NCI-H524 (cell line): Measurements from ENCODE around the gene CDH4.

Experiments used
- DNase-seq, 2 experiments: peaks; one replicate each; lab custom pipeline; 2025; lab: John Stamatoyannopoulos, UW

CDH4 gene

GRCh38 chr20:61605862-61606557 lies 353.9 kb downstream of the CDH4 start:
- no peak for DNase-seq

DNA sequence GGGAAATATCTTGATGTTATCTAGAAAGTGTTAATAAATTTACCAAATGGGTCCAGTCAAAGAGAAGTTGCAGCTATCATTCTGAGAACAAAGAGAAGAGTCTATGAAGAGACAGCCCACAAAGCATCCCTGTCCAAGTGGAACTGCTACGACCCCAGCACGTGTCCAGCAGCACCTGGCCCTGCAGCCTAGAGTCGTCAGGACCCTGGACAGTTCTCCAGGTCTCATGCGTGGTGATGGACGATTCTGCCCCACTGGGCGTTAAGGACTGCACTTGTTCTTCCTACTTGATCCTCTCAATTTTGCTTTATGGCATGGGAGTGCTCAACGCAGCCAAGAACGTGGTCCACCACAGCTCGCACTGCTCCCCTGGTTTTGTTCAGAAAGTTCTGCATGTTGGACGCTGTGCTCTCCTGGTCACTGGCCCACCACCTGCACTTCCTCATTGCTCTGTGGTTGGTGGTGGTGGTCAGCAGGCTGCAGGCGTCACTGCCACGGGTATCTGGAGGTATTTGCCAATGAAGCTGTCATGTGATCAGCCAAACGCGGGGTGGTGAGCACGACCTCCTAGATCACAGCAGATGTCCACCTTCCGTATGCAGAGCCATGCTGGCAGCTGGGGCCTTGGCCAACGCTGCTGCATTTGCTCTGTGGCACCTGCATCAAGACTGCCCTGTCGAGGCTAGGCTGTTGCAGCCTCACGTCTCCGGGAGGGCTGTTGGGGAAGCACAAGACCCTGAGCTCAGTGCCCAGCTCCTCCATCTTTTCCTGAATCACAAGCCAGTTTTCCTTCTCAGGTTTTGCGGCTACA lies 356.4 kb downstream of the CDH4 start:
- DNase-seq = no peak

DNA sequence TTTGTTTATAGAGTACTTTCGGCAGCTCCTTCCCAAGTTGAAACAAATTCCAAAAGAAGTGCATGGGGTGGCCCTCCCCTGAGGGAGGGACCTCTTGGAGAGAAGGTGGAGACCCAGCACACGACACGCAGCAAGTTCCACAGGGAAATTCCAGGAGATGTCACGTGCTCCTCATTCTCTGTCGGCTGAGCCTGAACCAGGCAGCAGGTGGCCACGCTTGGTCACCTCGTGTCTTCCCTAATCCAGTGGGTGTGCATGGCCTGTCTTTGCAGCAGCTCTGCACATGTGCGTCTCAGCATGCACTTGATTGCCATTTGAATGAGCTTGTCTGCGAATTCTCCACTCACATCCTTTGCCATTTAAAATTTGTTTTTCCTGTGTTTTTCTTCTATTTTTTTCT lies 357.4 kb downstream of the CDH4 start:
- DNase-seq = no peak

GRCh38 chr20:61611401-61612180 lies 359.5 kb downstream of the CDH4 start:
- DNase-seq = no peak

GRCh38 chr20:61613917-61614705 lies 362.1 kb downstream of the CDH4 start:
- DNase-seq = no peak

- no peak for DNase-seq
Measured at GRCh38 chr20:61614706-61615100, 362.6 kb downstream of the CDH4 start.

DNA sequence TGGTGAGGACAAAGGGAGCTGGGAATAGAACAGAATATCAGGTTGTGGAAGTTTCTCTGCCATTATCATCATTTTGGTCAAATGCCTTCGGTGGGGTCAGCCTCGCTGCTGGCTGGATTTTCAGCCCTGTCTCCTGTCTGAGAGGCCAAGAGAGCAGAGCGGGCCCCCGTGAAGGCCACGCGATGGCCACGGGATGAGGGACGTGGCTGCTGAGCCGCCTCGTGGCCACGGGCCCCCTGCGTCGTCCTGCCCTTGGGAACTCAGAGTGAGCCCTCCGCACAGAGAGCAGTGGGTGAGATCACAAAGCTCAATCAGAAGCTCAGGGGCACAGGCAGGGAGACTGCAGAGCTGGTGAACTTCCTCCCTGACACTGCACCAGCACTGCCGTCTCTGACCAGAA lies 363.7 kb downstream of the CDH4 start:
- no peak for DNase-seq

DNA sequence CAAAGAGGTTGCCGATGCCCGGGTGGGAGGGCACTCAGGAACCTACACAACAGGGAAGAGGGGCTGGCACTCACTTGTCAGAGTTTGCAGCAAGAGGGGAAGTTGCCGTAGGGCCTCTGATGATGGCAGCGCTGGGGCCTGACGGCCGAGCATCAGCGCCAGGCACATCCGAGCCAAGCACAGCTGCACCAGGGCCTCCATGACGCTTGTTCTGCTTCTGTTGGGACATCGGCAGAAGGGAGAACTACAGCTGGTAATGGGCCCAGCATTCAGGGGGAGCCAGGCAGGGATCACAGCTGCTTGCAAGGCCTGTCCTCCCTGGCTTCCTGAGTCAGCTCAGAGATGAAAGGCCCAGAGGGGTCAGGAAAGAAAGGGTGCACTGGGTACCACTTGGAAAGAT lies 367.7 kb downstream of the CDH4 start:
- no peak for DNase-seq

GRCh38 chr20:61620174-61620573 lies 368.1 kb downstream of the CDH4 start:
- no peak for DNase-seq

GRCh38 chr20:61621035-61621730 lies 369.1 kb downstream of the CDH4 start:
- DNase-seq = no peak

DNA sequence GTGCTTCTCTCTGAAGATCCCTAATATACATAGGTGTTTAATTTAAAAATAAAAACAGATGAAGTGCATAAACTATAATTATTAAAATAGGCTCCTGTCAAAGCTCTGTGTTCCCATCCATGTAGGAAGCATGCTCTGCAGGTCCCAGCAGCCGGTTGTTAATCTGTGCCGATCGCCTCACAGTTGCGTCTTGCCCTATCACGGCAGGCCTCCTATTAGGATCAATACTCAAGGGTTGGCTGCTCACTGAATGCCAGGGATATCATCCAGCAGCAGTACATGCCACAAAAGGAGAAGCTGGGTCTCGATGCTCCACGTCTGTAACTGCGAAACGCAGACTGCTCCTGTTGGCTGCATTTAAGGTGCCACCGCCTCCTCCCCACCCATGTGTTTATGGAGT lies 369.8 kb downstream of the CDH4 start:
- DNase-seq = no peak

- DNase-seq = no peak
Measured at GRCh38 chr20:61623451-61623850, 371.4 kb downstream of the CDH4 start.

- DNase-seq = no peak
Measured at GRCh38 chr20:61625246-61625645, 373.2 kb downstream of the CDH4 start.

DNA sequence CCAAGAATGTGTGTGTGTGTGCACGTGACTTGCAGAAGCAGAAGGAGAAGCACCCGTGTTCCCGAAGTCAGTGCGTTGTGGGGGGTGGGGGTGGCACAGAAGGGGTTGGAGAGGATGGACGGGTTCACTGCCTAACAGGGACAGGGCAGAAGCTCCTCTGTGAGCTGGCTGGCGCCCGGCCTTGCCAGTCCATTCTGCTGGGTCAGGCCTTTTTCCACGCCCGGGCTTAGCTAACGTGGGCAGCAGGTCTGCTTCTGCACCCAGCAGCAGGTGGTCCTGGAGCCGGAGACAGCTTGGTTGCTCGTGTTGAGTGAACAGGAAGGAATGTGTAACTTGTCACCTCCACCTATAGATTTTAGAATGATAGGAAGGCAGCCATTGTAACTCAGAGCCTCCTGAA lies 374.4 kb downstream of the CDH4 start:
- no peak for DNase-seq

GRCh38 chr20:61627791-61628415 lies 375.8 kb downstream of the CDH4 start:
- DNase-seq = no peak

DNA sequence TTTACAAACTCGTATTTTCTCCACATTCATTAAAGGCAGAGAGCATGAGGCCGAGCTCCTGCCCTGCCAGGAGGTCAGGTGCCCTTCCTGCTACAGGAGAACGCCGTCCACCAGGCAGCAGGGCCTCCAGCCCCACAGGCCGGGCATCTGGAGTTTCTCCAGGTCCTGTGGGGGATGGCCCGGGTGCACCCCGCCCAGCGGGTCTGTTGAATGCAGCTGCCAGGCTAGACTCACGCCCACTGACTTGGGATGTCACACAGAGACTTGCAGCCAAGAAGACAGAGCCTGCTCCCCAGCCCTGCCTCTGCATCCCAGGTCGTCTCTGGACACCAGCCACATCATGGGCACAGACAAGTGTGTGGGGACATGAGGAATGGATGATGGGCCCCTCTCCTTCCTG lies 376.4 kb downstream of the CDH4 start:
- DNase-seq = no peak

- DNase-seq = peak; percentile 1 to 16
Measured at GRCh38 chr20:61628901-61629601, 377.0 kb downstream of the CDH4 start.

- DNase-seq = no peak
Measured at GRCh38 chr20:61629602-61630390, 377.7 kb downstream of the CDH4 start.

- DNase-seq = no peak
Measured at GRCh38 chr20:61630391-61630650, 378.3 kb downstream of the CDH4 start.

DNA sequence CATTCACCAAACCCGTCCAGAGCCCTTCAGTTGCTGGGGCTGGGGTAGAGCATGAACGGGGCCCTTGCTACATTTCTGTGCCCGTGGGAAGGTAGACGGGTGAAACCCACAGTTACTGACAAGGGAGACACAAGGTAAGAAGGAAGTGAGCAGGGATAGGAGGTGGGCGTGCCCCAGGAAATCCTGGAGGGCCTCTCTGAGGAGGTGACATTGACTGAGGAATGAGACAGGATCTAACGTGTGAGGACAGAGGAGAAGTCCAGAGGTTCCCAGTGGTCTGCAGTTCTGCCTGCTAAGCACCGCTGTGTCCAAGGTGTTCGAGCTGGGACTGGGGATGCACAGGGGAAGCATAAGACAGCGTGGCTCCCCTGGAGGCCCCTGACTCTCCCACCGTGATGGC lies 378.8 kb downstream of the CDH4 start:
- DNase-seq = no peak
